ENCODE results near the gene MACROD1.

- TF ChIP-seq CTCF (IDR thresholded peaks at IDR 0.05): no peak
- TF ChIP-seq ZFX (IDR thresholded peaks at IDR 0.05; ENCODE audit: borderline replicate concordance): no peak
Observed at GRCh38 chr11:64123679-64124078, 42.2 kb downstream of the MACROD1 start.
